ENCODE data around the gene PDZD2.

GRCh38 chr5:31661257-31661656 is 22.3 kb downstream of the PDZD2 start:
- TF ChIP-seq CTCF (conservative IDR thresholded peaks at IDR 0.05) (no peak), EZH2 (IDR thresholded peaks at IDR 0.05; ENCODE audit: low read depth) (no peak)

All from PC-9 (cell line).